Measurements from ENCODE around the gene MTCL1. TPM values are rescaled to one million over a fixed set of nuclear protein-coding genes. Genes with fewer than 3 reads are reported as not detected.

The MTCL1 gene
- total RNA-seq, 1 donor = 54.9 TPM

GRCh38 chr18:8735274-8735673 is 29.9 kb downstream of the MTCL1 start:
- no peak overlapping the region for H3K4me3 ChIP-seq (ENCODE audit: low read depth, low read length)
- no peak for TF ChIP-seq CTCF (IDR thresholded peaks at IDR 0.05; ENCODE audit: insufficient read depth, low read length)
- DNase-seq (ENCODE audit: low read depth) = no peak

- H3K4me3 ChIP-seq (ENCODE audit: low read depth, low read length) = no peak overlapping the region
- no peak for TF ChIP-seq CTCF (IDR thresholded peaks at IDR 0.05; ENCODE audit: insufficient read depth, low read length)
- no peak for DNase-seq (ENCODE audit: low read depth)
Measured at GRCh38 chr18:8741117-8741516, 35.8 kb downstream of the MTCL1 start.

- no peak for TF ChIP-seq CTCF (IDR thresholded peaks at IDR 0.05; ENCODE audit: insufficient read depth, low read length)
- no peak overlapping the region for H3K4me3 ChIP-seq (ENCODE audit: low read depth, low read length)
- DNase-seq (ENCODE audit: low read depth) = no peak
Measured at GRCh38 chr18:8741532-8741931, 36.2 kb downstream of the MTCL1 start.

- H3K4me3 ChIP-seq (ENCODE audit: low read depth, low read length) = no peak overlapping the region
- no peak for TF ChIP-seq CTCF (IDR thresholded peaks at IDR 0.05; ENCODE audit: insufficient read depth, low read length)
- DNase-seq (ENCODE audit: low read depth) = no peak
Measured at GRCh38 chr18:8742387-8743361, 37.3 kb downstream of the MTCL1 start.

GRCh38 chr18:8744038-8744437 is 38.7 kb downstream of the MTCL1 start:
- DNase-seq (ENCODE audit: low read depth) = no peak
- TF ChIP-seq CTCF (IDR thresholded peaks at IDR 0.05; ENCODE audit: insufficient read depth, low read length) = no peak
- no peak overlapping the region for H3K4me3 ChIP-seq (ENCODE audit: low read depth, low read length)

- no peak overlapping the region for H3K4me3 ChIP-seq (ENCODE audit: low read depth, low read length)
- no peak for TF ChIP-seq CTCF (IDR thresholded peaks at IDR 0.05; ENCODE audit: insufficient read depth, low read length)
- DNase-seq (ENCODE audit: low read depth) = no peak
Measured at GRCh38 chr18:8744656-8745055, 39.3 kb downstream of the MTCL1 start.

All from fibroblast of the aortic adventitia (primary cell).